Erythroblast (primary cell): ENCODE measurements around the gene ADAP1.

ENCODE experiments used
- DNase-seq, 2 experiments: peaks; one replicate each; lab custom pipeline; 2025; lab: John Stamatoyannopoulos, UW
- GATA1 ChIP-seq: IDR thresholded peaks from 2 replicates; pipeline ENCODE4 v1.6.1; 2011; ENCODE audit warnings: low read depth, mild to moderate bottlenecking, control low read depth, low read length, moderate library complexity
- POLR2A ChIP-seq: IDR thresholded peaks from 2 replicates; pipeline ENCODE4 v1.6.1; 2011; ENCODE audit warnings: mild to moderate bottlenecking, low read length

The ADAP1 gene

DNA sequence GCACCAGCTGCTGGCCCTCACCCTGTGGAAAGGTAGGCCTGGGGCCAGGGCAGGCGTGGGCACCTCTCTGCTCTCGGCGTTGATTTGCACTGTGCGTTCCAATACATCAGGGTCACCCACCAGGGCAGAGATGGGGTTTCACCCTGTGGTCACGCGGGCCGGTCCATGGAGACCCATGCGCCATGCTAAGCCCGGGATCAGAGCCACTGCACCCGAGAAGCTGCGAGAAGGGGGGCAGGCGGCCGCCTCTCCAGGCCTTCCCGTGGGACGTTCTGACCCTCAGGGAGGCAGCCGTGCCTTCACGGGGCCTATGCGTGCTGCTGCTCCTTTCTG is 67.0 kb downstream of the ADAP1 start:
- no peak for TF ChIP-seq POLR2A
- TF ChIP-seq GATA1 = no peak
- no peak for DNase-seq

DNA sequence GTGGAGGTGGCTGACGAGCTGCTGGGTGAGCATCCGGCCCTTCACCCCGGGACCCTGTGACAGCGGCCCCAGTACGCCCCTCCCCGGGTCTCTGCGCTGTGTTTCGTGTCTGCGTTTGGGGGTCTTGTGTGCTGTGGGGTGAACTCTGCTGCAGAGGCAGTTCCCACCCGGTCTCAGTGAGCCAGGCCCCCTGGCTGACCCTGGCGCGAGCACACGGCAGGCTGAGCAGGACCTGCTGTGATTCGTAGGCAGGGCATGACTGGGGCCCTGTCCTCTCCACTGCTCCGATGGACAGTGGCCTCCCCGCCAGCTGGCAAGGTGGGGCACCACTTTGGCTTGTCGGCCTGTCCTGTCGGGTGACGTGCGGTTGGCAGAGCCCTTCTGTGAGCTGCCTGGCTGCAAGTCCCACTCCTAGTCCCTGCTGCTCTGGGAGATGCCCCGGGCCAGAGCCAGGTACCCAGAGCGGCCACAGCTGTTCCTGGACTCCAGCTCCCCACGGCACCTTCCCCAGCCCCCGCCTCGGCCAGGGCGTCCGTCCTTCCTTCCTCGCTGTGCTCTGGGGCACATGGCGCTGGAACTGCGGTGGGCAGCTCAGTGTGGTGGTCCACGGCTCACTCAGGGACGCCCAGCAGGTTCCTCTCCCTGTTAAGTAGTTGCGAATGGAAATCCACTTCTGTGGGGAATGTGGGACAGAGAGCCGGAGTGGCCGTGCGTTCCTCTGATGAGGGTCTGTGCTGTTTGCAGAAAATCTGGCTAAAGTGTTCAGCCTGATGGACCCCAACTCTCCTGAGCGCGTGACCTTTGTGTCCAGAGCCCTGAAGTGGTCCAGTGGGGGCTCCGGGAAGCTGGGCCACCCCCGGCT is 67.6 kb downstream of the ADAP1 start:
- no peak for DNase-seq
- no peak for TF ChIP-seq POLR2A
- no peak for TF ChIP-seq GATA1

DNA sequence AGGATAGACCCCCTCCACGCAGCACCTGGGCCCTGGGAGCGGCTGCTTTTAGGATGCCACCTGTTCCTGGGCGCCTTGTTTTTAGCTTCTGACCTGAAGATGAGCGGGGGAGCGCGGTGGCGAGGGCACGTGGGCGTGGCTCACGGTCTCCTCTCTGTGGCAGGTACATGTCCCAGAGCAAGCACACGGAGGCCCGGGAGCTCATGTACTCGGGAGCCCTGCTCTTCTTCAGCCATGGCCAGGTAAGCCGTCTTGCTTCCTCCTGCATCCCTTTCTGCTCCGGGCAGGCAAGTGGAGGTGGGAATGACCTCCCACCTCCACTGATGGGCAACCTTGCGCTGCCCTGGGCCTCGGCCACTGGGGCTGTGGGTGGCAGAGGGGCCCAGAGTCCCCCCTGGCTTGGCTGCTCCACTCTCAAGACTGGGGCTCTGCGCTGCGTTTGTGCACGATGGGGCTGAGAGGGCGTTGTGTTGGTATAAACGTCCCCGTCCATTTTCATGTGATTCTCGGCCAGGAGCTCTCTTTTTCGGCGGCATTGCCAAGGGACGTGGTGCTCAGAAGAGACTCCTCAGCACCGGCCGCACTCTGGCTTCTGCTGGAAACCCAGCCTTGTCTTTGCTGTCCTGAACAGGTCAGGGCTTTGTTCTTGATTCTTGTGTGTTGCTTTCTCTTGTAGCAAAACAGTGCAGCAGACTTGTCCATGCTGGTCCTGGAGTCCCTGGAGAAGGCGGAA is 68.4 kb downstream of the ADAP1 start:
- no peak for DNase-seq
- no peak for TF ChIP-seq POLR2A
- no peak for TF ChIP-seq GATA1

DNA sequence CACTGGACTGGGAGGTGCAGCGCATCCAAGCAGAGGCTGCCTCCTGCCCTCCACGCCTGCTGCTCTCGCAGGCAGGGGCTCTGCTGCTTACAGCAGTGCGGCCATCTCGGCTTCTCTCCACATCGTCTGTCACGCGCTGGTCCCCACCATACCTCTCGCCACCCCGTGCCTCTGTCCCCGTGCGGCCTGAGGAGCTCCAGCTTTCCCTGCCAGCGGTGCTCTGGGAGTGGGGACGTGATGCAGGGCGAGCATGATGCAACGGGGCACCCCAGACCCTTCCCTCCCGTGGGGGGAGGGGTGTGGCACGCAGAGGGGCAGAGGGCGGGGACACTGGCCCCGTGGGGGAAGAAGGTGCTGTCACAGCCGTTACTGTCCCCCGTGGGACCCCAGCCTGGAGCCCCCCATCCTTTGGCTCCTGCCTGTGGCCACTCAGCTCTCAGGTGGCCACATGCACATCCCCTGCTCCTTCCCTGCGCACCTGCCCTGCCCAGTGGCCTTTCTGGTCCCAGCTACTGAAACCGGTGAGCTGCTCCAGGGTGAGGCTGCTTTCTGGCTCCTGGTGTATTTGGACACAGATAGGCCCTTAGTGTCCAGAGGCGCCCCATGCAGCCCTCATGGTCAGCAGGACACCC is 69.1 kb downstream of the ADAP1 start:
- DNase-seq = no peak
- TF ChIP-seq POLR2A (no peak), GATA1 (no peak)

DNA sequence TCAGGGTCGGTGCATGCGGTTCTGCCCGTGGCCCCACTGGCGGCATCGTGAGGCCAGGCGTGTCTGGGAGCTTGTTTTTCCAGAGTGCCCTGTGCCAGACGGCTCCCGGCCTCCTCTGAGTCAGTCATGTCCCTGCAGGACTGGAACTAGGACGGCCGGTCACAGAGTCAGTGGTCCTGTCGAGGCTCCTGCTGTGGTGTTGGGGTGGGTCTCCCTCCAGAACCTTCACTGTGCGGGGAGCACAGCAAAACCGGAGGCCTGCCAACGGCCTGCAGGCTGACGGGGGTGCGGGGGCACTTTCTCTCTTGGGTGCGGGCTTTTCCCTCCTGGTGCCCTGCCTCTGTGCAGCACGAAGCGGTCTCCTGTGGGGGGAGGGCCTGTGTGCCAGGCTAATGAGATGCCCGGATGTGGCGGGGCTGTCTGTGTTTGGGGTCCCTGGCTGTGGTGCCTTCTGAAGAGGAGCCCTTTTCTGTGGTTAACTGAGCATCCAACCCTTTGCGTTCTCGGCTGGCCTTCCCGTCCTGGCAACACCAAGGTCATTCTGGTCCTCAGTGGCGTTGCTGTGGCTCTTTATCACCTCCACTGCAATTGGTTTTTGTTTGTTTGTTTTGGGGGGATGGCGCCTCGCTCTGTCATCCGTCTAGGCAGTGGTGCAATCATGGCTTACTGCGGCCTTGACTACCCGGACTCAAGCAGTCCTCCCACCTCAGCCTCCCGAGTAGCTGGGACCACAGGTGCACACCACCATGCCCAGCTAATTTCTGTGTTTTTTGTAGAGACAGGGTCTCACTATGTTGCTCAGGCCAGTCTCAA is 70.1 kb downstream of the ADAP1 start:
- no peak for DNase-seq
- TF ChIP-seq POLR2A (no peak), GATA1 (no peak)

DNA sequence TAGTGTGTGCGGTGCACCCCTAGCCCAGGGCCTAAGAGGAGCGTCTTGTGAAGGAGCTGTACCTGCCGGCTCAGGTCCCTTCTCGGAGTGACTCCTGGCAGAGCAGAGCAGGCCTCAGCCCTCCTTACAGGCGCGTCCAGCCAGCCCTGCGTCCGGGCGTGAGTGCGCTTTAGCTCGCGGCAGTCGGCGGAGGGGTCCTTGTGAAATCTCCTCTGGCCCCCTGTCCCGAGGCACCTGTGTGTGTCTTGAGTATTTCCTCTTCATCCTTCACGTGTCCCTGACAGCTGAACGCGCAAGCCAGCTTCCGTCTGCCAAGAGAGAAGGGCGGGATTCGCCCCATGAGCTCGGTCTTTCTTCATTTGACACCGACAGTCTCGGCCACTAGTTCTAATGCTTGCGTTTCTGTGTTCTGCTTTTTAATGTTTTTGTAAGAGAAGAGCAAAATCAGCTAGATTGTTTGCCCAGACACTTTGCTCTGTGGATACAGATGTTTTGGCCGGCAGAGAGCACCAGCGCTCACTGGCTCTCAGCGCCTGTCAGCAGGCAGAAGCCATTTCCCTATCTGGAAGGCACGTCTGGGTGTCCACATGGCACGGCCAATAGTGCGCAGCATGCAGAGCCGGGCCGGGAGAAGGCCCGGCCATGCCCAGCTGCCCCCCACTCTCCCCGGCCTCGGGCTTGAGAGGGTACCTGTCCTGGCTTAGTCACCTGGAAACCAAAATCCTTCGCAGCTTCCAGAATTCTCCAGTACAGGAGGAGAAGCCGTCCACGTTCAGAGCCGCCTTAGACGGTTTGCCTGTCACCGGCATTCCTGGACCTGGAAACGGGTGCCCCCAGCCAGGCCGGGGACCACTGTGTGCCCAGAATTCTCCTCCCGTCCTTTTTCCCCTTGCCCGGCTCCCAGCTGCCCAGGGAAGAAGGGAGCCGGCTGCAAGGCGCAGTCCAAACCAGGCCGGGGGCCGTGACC is 71.1 kb downstream of the ADAP1 start:
- TF ChIP-seq GATA1 = no peak
- TF ChIP-seq POLR2A = no peak
- DNase-seq = no peak

DNA sequence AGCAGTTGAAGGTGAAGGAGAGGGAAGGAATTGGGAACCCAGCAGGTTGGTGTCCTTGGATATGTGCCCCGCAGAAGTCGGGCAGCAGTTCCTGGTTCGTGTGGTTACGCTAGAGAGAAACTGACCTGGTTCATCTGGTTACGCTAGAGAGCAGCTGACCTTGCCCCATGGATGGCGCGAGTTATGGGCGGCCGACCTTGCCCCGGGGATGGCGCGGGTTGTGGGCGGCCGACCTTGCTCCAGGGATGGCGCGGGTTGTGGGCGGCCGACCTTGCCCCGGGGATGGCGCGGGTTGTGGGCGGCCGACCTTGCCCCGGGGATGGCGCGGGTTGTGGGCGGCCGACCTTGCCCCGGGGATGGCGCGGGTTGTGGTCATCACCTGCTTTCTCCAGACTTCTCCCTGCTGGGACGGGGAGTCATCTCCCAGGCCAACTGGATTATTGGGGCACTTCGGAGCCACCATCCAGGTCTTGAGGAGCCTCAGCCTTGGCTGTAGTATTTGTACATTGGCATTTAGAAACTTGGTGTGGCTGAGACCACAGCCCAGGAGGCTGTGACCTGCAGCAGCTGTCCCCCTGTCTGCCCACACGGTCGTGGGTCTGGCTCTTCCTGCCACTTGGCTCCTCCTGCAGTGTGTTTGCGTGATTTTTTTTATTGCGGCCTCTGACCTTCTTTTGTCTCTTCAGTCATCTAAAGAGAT is 72.0 kb downstream of the ADAP1 start:
- no peak for DNase-seq
- TF ChIP-seq GATA1 (no peak), POLR2A (no peak)

DNA sequence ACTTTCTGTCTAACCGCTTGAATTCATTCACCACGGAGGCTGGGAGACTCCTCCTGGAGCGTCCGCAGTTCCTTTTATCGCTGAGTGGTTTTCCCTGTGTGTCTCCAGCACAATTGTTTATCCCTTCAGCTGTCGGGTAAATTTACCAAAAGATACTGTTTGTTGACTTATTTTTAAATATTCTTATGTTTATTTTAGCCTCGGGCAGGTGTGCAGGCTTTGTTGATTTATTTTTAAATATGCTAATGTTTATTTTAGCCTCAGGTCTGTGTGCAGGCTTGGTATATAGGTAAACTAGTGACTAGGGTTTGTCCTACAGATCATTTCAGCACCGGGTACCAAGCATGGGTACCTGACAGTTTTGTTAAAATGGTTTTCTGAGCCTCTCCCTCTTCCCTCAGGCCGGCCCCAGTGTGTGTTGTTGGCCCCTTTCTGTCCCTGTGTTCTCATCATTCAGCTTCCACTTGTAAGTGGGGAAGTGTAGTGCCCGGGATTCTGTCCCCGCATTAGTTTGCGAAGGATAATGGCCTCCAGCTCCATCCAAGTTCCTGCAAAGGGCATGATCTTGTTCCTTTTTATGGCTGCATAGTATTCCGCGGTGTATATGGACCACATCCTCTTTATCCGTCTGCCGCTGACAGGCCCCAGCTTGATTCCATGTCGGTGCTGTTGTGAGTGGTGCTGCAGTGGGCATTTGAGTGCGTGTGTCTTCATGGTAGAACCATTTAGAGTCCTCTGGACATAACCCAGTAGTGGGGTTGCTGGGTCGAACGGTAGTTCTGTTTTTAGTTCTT is 72.8 kb downstream of the ADAP1 start:
- no peak for TF ChIP-seq POLR2A
- no peak for TF ChIP-seq GATA1

DNA sequence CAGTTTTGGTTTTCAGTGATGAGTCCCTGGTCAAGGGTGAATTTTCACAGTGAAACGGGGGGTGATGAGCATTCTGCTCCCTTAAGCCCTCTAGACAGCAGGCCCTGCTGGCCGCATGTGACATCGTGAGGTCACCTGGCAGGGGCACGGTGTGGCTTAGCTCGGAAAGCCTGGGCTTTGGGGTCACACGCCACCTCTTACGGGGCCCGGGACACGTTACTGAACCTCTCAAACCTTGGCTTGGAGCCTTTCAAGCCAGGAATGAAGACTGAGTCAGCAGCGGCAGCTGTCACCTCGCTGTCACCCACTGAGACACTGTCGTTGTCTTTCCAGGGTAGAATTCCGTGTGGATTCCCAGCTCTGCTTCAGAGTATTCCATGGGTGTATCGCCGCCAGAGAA is 74.0 kb downstream of the ADAP1 start:
- no peak for DNase-seq
- TF ChIP-seq POLR2A (no peak), GATA1 (no peak)

More for the DNA sequence above, 72.8 kb downstream of the ADAP1 start:
- no peak for DNase-seq

DNA sequence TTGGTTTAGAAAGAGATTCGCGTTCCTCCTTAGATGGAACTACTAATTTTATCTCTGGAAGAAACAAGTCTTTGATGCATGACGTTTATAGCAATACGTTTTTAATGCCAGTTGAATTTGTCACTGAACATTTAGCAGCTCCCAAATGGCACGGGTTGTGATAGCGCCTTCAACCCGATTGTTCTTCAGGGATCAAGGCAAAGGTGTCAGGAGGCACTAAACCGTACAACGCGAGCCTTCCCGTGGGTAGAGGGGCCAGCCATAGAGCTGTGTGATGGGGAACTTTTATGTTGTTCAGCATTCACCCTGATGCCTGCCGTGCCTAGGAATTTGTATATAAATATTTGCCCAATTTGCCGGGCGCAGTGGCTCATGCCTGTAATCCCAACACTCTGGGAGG is 74.8 kb downstream of the ADAP1 start:
- no peak for DNase-seq
- no peak for TF ChIP-seq POLR2A
- TF ChIP-seq GATA1 = no peak

DNA sequence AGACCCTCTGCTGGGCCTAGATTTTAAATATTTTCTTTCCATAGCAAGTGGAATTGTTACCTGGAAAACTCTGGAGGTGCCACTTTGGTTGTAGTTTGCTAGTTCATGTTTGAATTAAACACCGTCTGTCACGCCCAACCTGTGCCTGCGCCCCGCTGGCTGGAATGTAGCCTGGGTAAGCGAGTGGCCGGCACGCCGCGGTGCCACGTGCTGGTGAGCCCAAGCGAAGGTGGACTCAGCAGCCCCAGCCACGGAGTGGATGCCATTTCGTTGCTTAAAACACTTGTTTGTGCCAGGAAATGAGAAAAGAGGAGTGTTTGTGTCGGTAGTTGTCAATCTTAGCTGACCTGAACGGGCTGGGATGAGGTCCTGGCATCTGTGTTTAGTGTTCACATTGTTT is 75.4 kb downstream of the ADAP1 start:
- TF ChIP-seq GATA1 = no peak
- TF ChIP-seq POLR2A = no peak

More for the DNA sequence above, 75.4 kb downstream of the ADAP1 start:
- DNase-seq = no peak
